GM19351 (cell line): ENCODE data around the gene PRUNE2.
"Not testable (repeated sequence)": the region's sequence is repeated elsewhere in the genome, so short reads cannot be mapped to it uniquely, and the experiment has no call there.

Source experiments
- ATAC-seq: cut with Tn5 transposase; IDR thresholded peaks from one replicate; pipeline ENCODE4 v1.9.1; 2021; ENCODE audit warnings: mild to moderate bottlenecking, moderate library complexity; ENCODE audit not compliant: unreplicated experiment

PRUNE2 gene

GRCh38 chr9:76876098-76876497 is 29.8 kb downstream of the PRUNE2 start:
- no peak for ATAC-seq

- no peak for ATAC-seq
These were observed 32.1 kb downstream of the PRUNE2 start for GRCh38 chr9:76873821-76874220.

- ATAC-seq, result no peak
These were observed 32.7 kb downstream of the PRUNE2 start for GRCh38 chr9:76873056-76873792.

GRCh38 chr9:76868897-76869296 is 37.0 kb downstream of the PRUNE2 start:
- no peak for ATAC-seq

- ATAC-seq, result no peak
These were observed 39.2 kb downstream of the PRUNE2 start for GRCh38 chr9:76866689-76867088.

- no peak for ATAC-seq
These were observed 42.1 kb downstream of the PRUNE2 start for GRCh38 chr9:76863832-76864231.

- no peak for ATAC-seq
These were observed 46.1 kb downstream of the PRUNE2 start for GRCh38 chr9:76859860-76860259.

- not testable (repeated sequence) for ATAC-seq
These were observed 47.7 kb downstream of the PRUNE2 start for GRCh38 chr9:76858248-76858647.

- ATAC-seq, result no peak
These were observed 49.9 kb downstream of the PRUNE2 start for GRCh38 chr9:76856016-76856415.

- ATAC-seq, result no peak
These were observed 50.9 kb downstream of the PRUNE2 start for GRCh38 chr9:76855015-76855414.

GRCh38 chr9:76852026-76852425 is 53.9 kb downstream of the PRUNE2 start:
- ATAC-seq, result no peak

- ATAC-seq, result no peak
These were observed 59.6 kb downstream of the PRUNE2 start for GRCh38 chr9:76846297-76846696.

GRCh38 chr9:76845254-76845653 is 60.7 kb downstream of the PRUNE2 start:
- no peak for ATAC-seq

- ATAC-seq, result no peak
These were observed 70.2 kb downstream of the PRUNE2 start for GRCh38 chr9:76835571-76836283.

- no peak for ATAC-seq
These were observed 77.5 kb downstream of the PRUNE2 start for GRCh38 chr9:76828447-76828846.

GRCh38 chr9:76827296-76828080 is 78.4 kb downstream of the PRUNE2 start:
- no peak for ATAC-seq

GRCh38 chr9:76820431-76820830 is 85.5 kb downstream of the PRUNE2 start:
- no peak for ATAC-seq

GRCh38 chr9:76818271-76818670 is 87.6 kb downstream of the PRUNE2 start:
- ATAC-seq, result no peak

- ATAC-seq, result no peak
These were observed 88.4 kb downstream of the PRUNE2 start for GRCh38 chr9:76817489-76817888.

GRCh38 chr9:76812591-76812990 is 93.3 kb downstream of the PRUNE2 start:
- ATAC-seq, result no peak

- peak; percentile 94 for ATAC-seq
These were observed 95.4 kb downstream of the PRUNE2 start for GRCh38 chr9:76810377-76810957.
